Measurements from ENCODE around the gene TNRC6A. TPM values are rescaled to one million over a fixed set of nuclear protein-coding genes. Genes with fewer than 3 reads are reported as not detected.
A peak's percentile ranks its signal among the peaks of the same experiment; 100 is the strongest.

Gene TNRC6A
- total RNA-seq, 1 experiment from 2014 or later = 20.3 TPM

DNA sequence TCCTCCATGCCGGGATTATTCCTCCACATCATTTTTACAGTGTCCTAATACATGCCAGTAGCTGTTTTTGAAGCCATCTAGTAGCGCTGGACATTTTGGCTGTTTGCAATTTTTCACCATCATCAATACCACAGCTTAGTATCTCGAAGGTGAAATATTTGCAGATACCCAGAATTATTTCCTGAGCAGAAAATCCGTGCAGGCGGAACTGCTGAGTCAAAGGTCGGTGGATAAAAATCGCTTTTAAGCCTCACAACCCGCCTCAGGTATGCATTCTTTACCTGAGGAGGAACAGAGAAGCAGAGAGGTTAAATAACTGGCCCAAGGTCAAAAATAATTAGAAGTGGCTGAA is 584 bp upstream of the TNRC6A start:
- H3K9ac ChIP-seq (ENCODE audit: low read length) = peak overlapping the region; percentile 86
- peaks cover 10% of the 10 kb centered on the region; the same call in 1 of the 2 replicates for H4K20me1 ChIP-seq (ENCODE audit: low read length)
- TSS peak; percentile 90 for BruUV-seq (replicated peaks)
- CTCF ChIA-PET = no interaction called here
- H3K36me3 ChIP-seq (ENCODE audit: low read depth, low read length) = peaks cover 7% of the 10 kb centered on the region; the same call in 1 of the 2 replicates
- no peaks in the 10 kb centered on the region for H3K9me3 ChIP-seq (ENCODE audit: low read length)
- H3K9me2 ChIP-seq (replicated peaks; ENCODE audit: low read length) = no peaks in the 10 kb centered on the region
- H3K27ac ChIP-seq (ENCODE audit: low read length) = peak overlapping the region; percentile 71
- DNase-seq = peak; percentile 22
- peak overlapping the region; percentile 82 for H2AFZ ChIP-seq (ENCODE audit: low read length)
- H3K4me2 ChIP-seq (ENCODE audit: low read length) = peak overlapping the region; percentile 99
- TF ChIP-seq EZH2 (IDR thresholded peaks at IDR 0.05; ENCODE audit: low read length, unreplicated experiment) = no peak
- TF ChIP-seq, protein P1, sequence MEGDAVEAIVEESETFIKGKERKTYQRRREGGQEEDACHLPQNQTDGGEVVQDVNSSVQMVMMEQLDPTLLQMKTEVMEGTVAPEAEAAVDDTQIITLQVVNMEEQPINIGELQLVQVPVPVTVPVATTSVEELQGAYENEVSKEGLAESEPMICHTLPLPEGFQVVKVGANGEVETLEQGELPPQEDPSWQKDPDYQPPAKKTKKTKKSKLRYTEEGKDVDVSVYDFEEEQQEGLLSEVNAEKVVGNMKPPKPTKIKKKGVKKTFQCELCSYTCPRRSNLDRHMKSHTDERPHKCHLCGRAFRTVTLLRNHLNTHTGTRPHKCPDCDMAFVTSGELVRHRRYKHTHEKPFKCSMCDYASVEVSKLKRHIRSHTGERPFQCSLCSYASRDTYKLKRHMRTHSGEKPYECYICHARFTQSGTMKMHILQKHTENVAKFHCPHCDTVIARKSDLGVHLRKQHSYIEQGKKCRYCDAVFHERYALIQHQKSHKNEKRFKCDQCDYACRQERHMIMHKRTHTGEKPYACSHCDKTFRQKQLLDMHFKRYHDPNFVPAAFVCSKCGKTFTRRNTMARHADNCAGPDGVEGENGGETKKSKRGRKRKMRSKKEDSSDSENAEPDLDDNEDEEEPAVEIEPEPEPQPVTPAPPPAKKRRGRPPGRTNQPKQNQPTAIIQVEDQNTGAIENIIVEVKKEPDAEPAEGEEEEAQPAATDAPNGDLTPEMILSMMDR (conservative IDR thresholded peaks at IDR 0.05; ENCODE audit: low read depth, low read length) = no peak
- TF ChIP-seq EZH2phosphoT487 (IDR thresholded peaks at IDR 0.05; ENCODE audit: borderline replicate concordance, low read length) = no peak
- POLR2A ChIA-PET (ENCODE audit: unreplicated experiment) = no interaction called here
- intact Hi-C loops (cut with micrococcal nuclease) = loop anchor here (2.0 kb wide), 1 partner anchor 28 kb away; no protein-coding TSS in a partner anchor
- peaks cover 49% of the 10 kb centered on the region for H3K79me2 ChIP-seq (ENCODE audit: low read length)
- peaks cover 15% of the 10 kb centered on the region for H3K4me1 ChIP-seq (ENCODE audit: insufficient read depth, low read length)
- peak overlapping the region; percentile 75 for H3K4me3 ChIP-seq (ENCODE audit: low read length)
- ATAC-seq = peak; percentile 9; the same call in 1 of the 2 replicates
- no peaks in the 10 kb centered on the region for H3F3A ChIP-seq (ENCODE audit: low read length, unreplicated experiment)
- H3K27me3 ChIP-seq (ENCODE audit: low read length) = no peaks in the 10 kb centered on the region

DNA sequence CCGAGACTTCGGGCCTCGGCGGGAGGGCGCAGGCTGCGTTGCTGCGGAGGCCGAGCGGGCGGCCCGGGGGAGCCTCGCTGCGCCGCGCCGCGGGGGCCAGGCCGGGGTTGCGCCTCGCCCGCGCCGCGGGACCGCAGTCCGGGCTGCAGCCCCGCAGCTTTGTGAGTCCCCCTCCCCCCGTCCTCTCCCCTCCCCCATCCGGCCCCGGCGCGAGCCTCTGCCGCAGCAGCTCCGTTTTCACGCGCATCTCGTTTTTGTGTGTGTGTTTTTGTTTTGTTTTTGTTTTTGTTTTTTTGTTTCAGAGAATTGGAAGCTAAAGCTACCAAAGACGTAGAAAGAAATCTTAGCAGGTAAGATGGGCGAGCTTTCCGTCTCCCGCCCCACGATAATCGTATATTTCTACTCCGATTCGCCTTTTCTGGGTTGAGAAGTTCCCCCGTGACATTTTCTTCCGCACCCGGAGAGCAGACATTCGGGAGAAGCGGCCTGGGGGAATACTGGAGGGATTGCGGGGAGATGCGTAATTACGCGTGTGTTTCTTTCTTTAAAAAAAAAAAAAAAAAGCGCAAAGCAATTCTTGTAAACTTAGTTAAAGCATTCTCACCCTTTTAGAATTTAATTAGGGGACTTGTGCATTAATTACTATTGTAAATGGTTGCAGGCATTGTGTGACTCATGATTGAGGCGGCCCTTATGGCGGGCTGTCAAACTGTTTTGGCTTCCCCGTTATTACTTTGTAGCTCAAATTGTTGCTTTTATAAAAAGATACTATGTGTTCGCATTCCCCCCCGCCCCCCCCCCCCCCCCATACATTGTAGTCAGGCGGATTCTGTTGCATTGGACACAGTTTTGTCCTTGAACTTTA is 732 bp downstream of the TNRC6A start:
- ChIA-PET POLR2A (ENCODE audit: unreplicated experiment) (no interaction called here), CTCF (no interaction called here)
- Histone ChIP-seq H3K36me3 (ENCODE audit: low read depth, low read length) (peaks cover 14% of the 10 kb centered on the region; the same call in 1 of the 2 replicates), H3K9ac (ENCODE audit: low read length) (peak overlapping the region; percentile 86), H3K4me1 (ENCODE audit: insufficient read depth, low read length) (peaks cover 15% of the 10 kb centered on the region), H3K27me3 (ENCODE audit: low read length) (no peaks in the 10 kb centered on the region), H2AFZ (ENCODE audit: low read length) (peak overlapping the region; percentile 14; the same call in 1 of the 2 replicates), H4K20me1 (ENCODE audit: low read length) (peaks cover 10% of the 10 kb centered on the region; the same call in 1 of the 2 replicates), H3K9me2 (replicated peaks; ENCODE audit: low read length) (no peaks in the 10 kb centered on the region), H3K9me3 (ENCODE audit: low read length) (no peaks in the 10 kb centered on the region), H3F3A (ENCODE audit: low read length, unreplicated experiment) (no peaks in the 10 kb centered on the region), H3K27ac (ENCODE audit: low read length) (peak overlapping the region; percentile 71), H3K79me2 (ENCODE audit: low read length) (peaks cover 62% of the 10 kb centered on the region), H3K4me2 (ENCODE audit: low read length) (peak overlapping the region; percentile 88), H3K4me3 (ENCODE audit: low read length) (peak overlapping the region; percentile 75)
- ATAC-seq = peak; percentile 35
- DNase-seq = no peak
- no TSS peak for BruUV-seq (replicated peaks)
- TF ChIP-seq, protein P1 (conservative IDR thresholded peaks at IDR 0.05; ENCODE audit: low read depth, low read length) = no peak
- no peak for TF ChIP-seq EZH2phosphoT487 (IDR thresholded peaks at IDR 0.05; ENCODE audit: borderline replicate concordance, low read length)
- no peak for TF ChIP-seq EZH2 (IDR thresholded peaks at IDR 0.05; ENCODE audit: low read length, unreplicated experiment)
- intact Hi-C loops (cut with micrococcal nuclease) = loop anchor here (2.0 to 10.0 kb wide), 2 partner anchors 29 to 145 kb away; no protein-coding TSS in a partner anchor

Data from PC-3 (cell line).